Small intestine (tissue), 7 donors: ENCODE data around the gene RORC. TPM values are rescaled to one million over a fixed set of nuclear protein-coding genes. Genes with fewer than 3 reads are reported as not detected.
"Not testable (repeated sequence)": the region's sequence is repeated elsewhere in the genome, so short reads cannot be mapped to it uniquely, and the experiment has no call there.

Experiments used
- DNase-seq, 2 donors: peaks; one replicate each; pipeline versions ENCODE4 v3.0.0 to v3.0.0-alpha.2; 2013
- FAIRE-seq: peaks from 2 replicates; lab custom pipeline; 2012; peaks lifted over from hg19 to GRCh38; lab: Jason Lieb, UNC
- H3K27ac ChIP-seq, 3 donors: one replicate each; pipeline ENCODE4 v1.5.1; 2013; ENCODE audit warnings: low read length in 2 of 3, mild to moderate bottlenecking in 2 of 3, control low read depth in 1 of 3, inconsistent platforms in 1 of 3, low read depth in 1 of 3, moderate library complexity in 1 of 3
- H3K27me3 ChIP-seq, 3 donors: one replicate each; pipeline ENCODE4 v1.6.1; 2013; ENCODE audit warnings: low read length in 3 of 3, inconsistent platforms in 1 of 3; ENCODE audit not compliant: control insufficient read depth in 3 of 3, insufficient read depth in 3 of 3
- H3K36me3 ChIP-seq, 3 donors: one replicate each; pipeline ENCODE4 v1.6.1; 2013; ENCODE audit warnings: low read length in 3 of 3, inconsistent platforms in 1 of 3, low read depth in 1 of 3, mild to moderate bottlenecking in 1 of 3, moderate library complexity in 1 of 3; ENCODE audit not compliant: control insufficient read depth in 3 of 3, insufficient read depth in 2 of 3
- H3K4me1 ChIP-seq, 3 donors: one replicate each; pipeline ENCODE4 v1.6.1; 2013; ENCODE audit warnings: low read length in 2 of 3, inconsistent platforms in 1 of 3, low read depth in 1 of 3, mild to moderate bottlenecking in 1 of 3, moderate library complexity in 1 of 3; ENCODE audit not compliant: control insufficient read depth in 3 of 3, insufficient read depth in 2 of 3
- H3K4me3 ChIP-seq, 3 donors: one replicate each; pipeline ENCODE4 v1.5.1; 2013; ENCODE audit warnings: low read length in 3 of 3, control low read depth in 1 of 3, inconsistent platforms in 1 of 3, low read depth in 1 of 3, mild to moderate bottlenecking in 1 of 3, moderate library complexity in 1 of 3
- H3K9me3 ChIP-seq, 2 donors: one replicate each; pipeline ENCODE4 v1.6.1; 2013; ENCODE audit warnings: low read depth in 1 of 2, low read length in 1 of 2; ENCODE audit not compliant: control insufficient read depth in 2 of 2, insufficient read depth in 1 of 2
- WGBS, 3 donors: extraction: QIAGEN DNeasy Blood & Tissue Kit; methylation state at CpG; one replicate each; pipeline ENCODE4 v1.1.7; 2013; 5-methylcytosine and 5-hydroxymethylcytosine counted together
- polyA plus RNA-seq, 4 donors: library from polyadenylated mRNA; stranded (reverse) in 3 of 4; unstranded in 1 of 4; fragments of 200-250 nt in 3 of 4; fragments of 120-200 nt in 1 of 4; gene quantifications; one replicate each; pipeline versions ENCODE4 v1.2.1 to v1.2.3, GENCODE V29; 2013
- donor health status: healthy with polysubstance abuse.
- donor health status: control.
- donor health status: control.
- donor health status: Bipolar disorder and iron deficiency.
- donor health status: healthy.

Gene RORC
- polyA plus RNA-seq, 4 donors, result 5.4 to 15.2 (median 10.8) TPM

GRCh38 chr1:151862604-151863003 lies 31.0 kb upstream of the RORC start:
- DNase-seq, result no peak
- H3K36me3 ChIP-seq, result no peaks in the 10 kb centered on the region

GRCh38 chr1:151860504-151861187 lies 29.0 kb upstream of the RORC start:
- Histone ChIP-seq H3K4me1 (no peaks in the 10 kb centered on the region), H3K36me3 (no peaks in the 10 kb centered on the region), H3K4me3 (no peak overlapping the region), H3K27me3 (no peaks in the 10 kb centered on the region), H3K9me3 (no peaks in the 10 kb centered on the region), H3K27ac (no peak overlapping the region)
- 84 to 86% (median 84%) methylated on average over 7 of the region's 7 CpGs for WGBS, 3 donors
- no peak for FAIRE-seq
- DNase-seq, result no peak

More at GRCh38 chr1:151862604-151863003, 31.0 kb upstream of the RORC start:
- H3K4me1 ChIP-seq, result no peaks in the 10 kb centered on the region
- H3K27me3 ChIP-seq, result no peaks in the 10 kb centered on the region
- no peak overlapping the region for H3K27ac ChIP-seq
- H3K9me3 ChIP-seq, result no peaks in the 10 kb centered on the region
- no peak for FAIRE-seq
- H3K4me3 ChIP-seq, result no peak overlapping the region

- 81 to 86% (median 83%) methylated on average over 6 of the region's 6 CpGs for WGBS, 3 donors
- Histone ChIP-seq H3K4me1 (no peaks in the 10 kb centered on the region), H3K27ac (no peak overlapping the region), H3K4me3 (no peak overlapping the region), H3K9me3 (no peaks in the 10 kb centered on the region), H3K27me3 (no peaks in the 10 kb centered on the region), H3K36me3 (no peaks in the 10 kb centered on the region)
- FAIRE-seq (no peak), DNase-seq (no peak)
These were observed 28.3 kb upstream of the RORC start for GRCh38 chr1:151859891-151860293.

GRCh38 chr1:151858886-151859665 lies 27.5 kb upstream of the RORC start:
- DNase-seq (no peak), FAIRE-seq (no peak)
- 90 to 94% (median 92%) methylated on average over 6 of the region's 6 CpGs for WGBS, 3 donors
- no peak overlapping the region for H3K27ac ChIP-seq
- no peaks in the 10 kb centered on the region for H3K4me1 ChIP-seq
- no peaks in the 10 kb centered on the region for H3K27me3 ChIP-seq
- no peak overlapping the region for H3K4me3 ChIP-seq
- no peaks in the 10 kb centered on the region for H3K36me3 ChIP-seq
- H3K9me3 ChIP-seq, result no peaks in the 10 kb centered on the region

- Histone ChIP-seq H3K27ac (no peak overlapping the region), H3K4me3 (no peak overlapping the region), H3K27me3 (no peaks in the 10 kb centered on the region), H3K9me3 (no peaks in the 10 kb centered on the region), H3K36me3 (no peaks in the 10 kb centered on the region), H3K4me1 (no peaks in the 10 kb centered on the region)
- WGBS, 3 donors, result 67 to 75% (median 67%) methylated on average over 3 of the region's 3 CpGs
- FAIRE-seq (no peak), DNase-seq (no peak)
These were observed 26.6 kb upstream of the RORC start for GRCh38 chr1:151858030-151858746.

GRCh38 chr1:151855933-151856332 lies 24.3 kb upstream of the RORC start:
- Histone ChIP-seq H3K27ac (no peak overlapping the region), H3K27me3 (no peaks in the 10 kb centered on the region), H3K4me3 (no peak overlapping the region), H3K9me3 (no peaks in the 10 kb centered on the region), H3K36me3 (no peaks in the 10 kb centered on the region), H3K4me1 (no peaks in the 10 kb centered on the region)
- 51 to 80% (median 72%) methylated on average over 4 of the region's 4 CpGs for WGBS, 3 donors
- DNase-seq (no peak), FAIRE-seq (no peak)

GRCh38 chr1:151855516-151855915 lies 23.9 kb upstream of the RORC start:
- H3K9me3 ChIP-seq, FAIRE-seq, DNase-seq, H3K4me3 ChIP-seq, H3K27me3 ChIP-seq, H3K4me1 ChIP-seq, H3K36me3 ChIP-seq, H3K27ac ChIP-seq: not testable (repeated sequence)
- WGBS, 3 donors, result 82 to 92% (median 87%) methylated on average over 8 of the region's 8 CpGs

GRCh38 chr1:151854658-151855057 lies 23.1 kb upstream of the RORC start:
- no peaks in the 10 kb centered on the region for H3K9me3 ChIP-seq
- H3K27me3 ChIP-seq, result no peaks in the 10 kb centered on the region
- no peak overlapping the region for H3K4me3 ChIP-seq
- DNase-seq (no peak), FAIRE-seq (no peak)
- H3K36me3 ChIP-seq, result no peaks in the 10 kb centered on the region
- no peaks in the 10 kb centered on the region for H3K4me1 ChIP-seq
- no peak overlapping the region for H3K27ac ChIP-seq
- WGBS, 3 donors, result 45 to 83% (median 62%) methylated on average over 7 of the region's 7 CpGs
